H9 (cell line): Measurements from ENCODE around the gene UBFD1. TPM values are rescaled to one million over a fixed set of nuclear protein-coding genes. Genes with fewer than 3 reads are reported as not detected.

ENCODE experiments used
- DNase-seq: peaks from one replicate; pipeline ENCODE4 v3.0.0-alpha.2; 2017
- H2AFZ ChIP-seq: one replicate; pipeline ENCODE4 v1.6.1; 2013; ENCODE audit warnings: mild to moderate bottlenecking, low read length, control low read depth, moderate library complexity
- H2AK5ac ChIP-seq: 2 replicates; pipeline ENCODE4 v1.6.1; 2013; ENCODE audit warnings: low read length, control low read depth, mixed read lengths; ENCODE audit not compliant: insufficient read length
- H2BK120ac ChIP-seq: one replicate; pipeline ENCODE4 v1.6.1; 2013; ENCODE audit warnings: low read depth, mild to moderate bottlenecking, low read length, control low read depth, inconsistent platforms; ENCODE audit not compliant: poor library complexity, severe bottlenecking
- H2BK12ac ChIP-seq: 2 replicates; pipeline ENCODE4 v1.6.1; 2013; ENCODE audit warnings: low read length, control low read depth, mixed read lengths, low read depth; ENCODE audit not compliant: insufficient read length
- H2BK15ac ChIP-seq: 2 replicates; pipeline ENCODE4 v1.6.1; 2013; ENCODE audit warnings: low read depth, low read length, control low read depth
- H2BK20ac ChIP-seq: one replicate; pipeline ENCODE4 v1.6.1; 2013; ENCODE audit warnings: low read depth, mild to moderate bottlenecking, low read length, control low read depth, inconsistent platforms; ENCODE audit not compliant: poor library complexity, severe bottlenecking
- H2BK5ac ChIP-seq: 2 replicates; pipeline ENCODE4 v1.6.1; 2013; ENCODE audit warnings: low read length, control low read depth, mixed read lengths; ENCODE audit not compliant: insufficient read length
- H3K14ac ChIP-seq: 2 replicates; pipeline ENCODE4 v1.6.1; 2013; ENCODE audit warnings: low read length, control low read depth; ENCODE audit not compliant: insufficient read depth
- H3K18ac ChIP-seq: 2 replicates; pipeline ENCODE4 v1.6.1; 2013; ENCODE audit warnings: low read depth, mild to moderate bottlenecking, mixed read lengths, low read length, control low read depth; ENCODE audit not compliant: insufficient read length
- H3K23ac ChIP-seq: 2 replicates; pipeline ENCODE4 v1.6.1; 2013; ENCODE audit warnings: low read length, control low read depth, mixed read lengths, low read depth; ENCODE audit not compliant: insufficient read length
- H3K23me2 ChIP-seq: 2 replicates; pipeline ENCODE4 v1.6.1; 2013; ENCODE audit warnings: low read depth, mild to moderate bottlenecking, mixed read lengths, low read length, control low read depth; ENCODE audit not compliant: insufficient read length, poor library complexity, severe bottlenecking
- H3K27ac ChIP-seq: 2 replicates; pipeline ENCODE4 v1.5.1; 2013; ENCODE audit warnings: low read length, control low read depth, mixed read lengths, low read depth; ENCODE audit not compliant: insufficient read length
- H3K27me3 ChIP-seq: 2 replicates; pipeline ENCODE4 v1.6.1; 2013; ENCODE audit warnings: low read length, control low read depth, inconsistent platforms; ENCODE audit not compliant: insufficient read depth
- H3K4ac ChIP-seq: 2 replicates; pipeline ENCODE4 v1.6.1; 2013; ENCODE audit warnings: low read depth, mild to moderate bottlenecking, control low read depth, inconsistent platforms, low read length, moderate library complexity
- H3K4me1 ChIP-seq: 2 replicates; pipeline ENCODE4 v1.6.1; 2013; ENCODE audit warnings: low read length, control low read depth, inconsistent platforms; ENCODE audit not compliant: insufficient read depth
- H3K4me2 ChIP-seq: 2 replicates; pipeline ENCODE4 v1.6.1; 2013; ENCODE audit warnings: low read length, control low read depth, mixed read lengths; ENCODE audit not compliant: insufficient read length, insufficient read depth
- H3K56ac ChIP-seq: 2 replicates; pipeline ENCODE4 v1.6.1; 2013; ENCODE audit warnings: low read depth, mild to moderate bottlenecking, mixed read lengths, low read length, control low read depth; ENCODE audit not compliant: insufficient read length
- H3K79me1 ChIP-seq: 2 replicates; pipeline ENCODE4 v1.6.1; 2013; ENCODE audit warnings: low read depth, mild to moderate bottlenecking, moderate library complexity, low read length, control low read depth, inconsistent platforms; ENCODE audit not compliant: insufficient read depth, poor library complexity, severe bottlenecking
- H3K79me2 ChIP-seq: 2 replicates; pipeline ENCODE4 v1.6.1; 2013; ENCODE audit warnings: low read length, control low read depth, inconsistent platforms; ENCODE audit not compliant: insufficient read depth
- H3K9ac ChIP-seq: 2 replicates; pipeline ENCODE4 v1.6.1; 2013; ENCODE audit warnings: low read length, control low read depth, mixed read lengths; ENCODE audit not compliant: insufficient read length; ENCODE audit errors: extremely low read depth
- H3K9me3 ChIP-seq: one replicate; pipeline ENCODE4 v1.6.1; 2013; ENCODE audit warnings: low read depth, low read length, inconsistent platforms; ENCODE audit not compliant: control insufficient read depth
- H3T11ph ChIP-seq: one replicate; pipeline ENCODE4 v1.6.1; 2013; ENCODE audit warnings: mild to moderate bottlenecking, low read length, control low read depth, inconsistent platforms
- H4K20me1 ChIP-seq: one replicate; pipeline ENCODE4 v1.6.1; 2013; ENCODE audit not compliant: control insufficient read depth, insufficient read length, insufficient read depth
- H4K5ac ChIP-seq: 2 replicates; pipeline ENCODE4 v1.6.1; 2013; ENCODE audit warnings: low read depth, mild to moderate bottlenecking, mixed read lengths, low read length, control low read depth; ENCODE audit not compliant: insufficient read length
- H4K8ac ChIP-seq: replicated peaks from 2 replicates; pipeline ENCODE4 v1.6.1; 2013; ENCODE audit warnings: low read length, control low read depth, mixed read lengths, low read depth; ENCODE audit not compliant: insufficient read length
- H4K91ac ChIP-seq: 2 replicates; pipeline ENCODE4 v1.6.1; 2013; ENCODE audit warnings: low read depth, mild to moderate bottlenecking, moderate library complexity, mixed read lengths, low read length, control low read depth; ENCODE audit not compliant: insufficient read length
- H3K27ac Mint-ChIP-seq, 3 experiments: 2 replicates in 2 of 3; 3 replicates in 1 of 3; pipeline ENCODE4 v1.8.0; 2020 to 2021; ENCODE audit warnings: mixed read lengths in 3 of 3, mild to moderate bottlenecking in 1 of 3, moderate library complexity in 1 of 3
- H3K27me3 Mint-ChIP-seq: 2 replicates; pipeline ENCODE4 v1.8.0; 2021; ENCODE audit warnings: low read depth, mild to moderate bottlenecking, moderate library complexity, mixed read lengths
- H3K36me3 Mint-ChIP-seq, 3 experiments: 2 replicates in 2 of 3; 3 replicates in 1 of 3; pipeline ENCODE4 v1.8.0; 2020 to 2021; ENCODE audit warnings: low read depth in 3 of 3, mixed read lengths in 3 of 3; ENCODE audit not compliant: insufficient read depth in 1 of 3
- H3K4me1 Mint-ChIP-seq, 2 experiments: 2 replicates each; pipeline ENCODE4 v1.8.0; 2020; ENCODE audit warnings: mixed read lengths in 2 of 2
- H3K4me3 Mint-ChIP-seq, 2 experiments: 2 replicates in 1 of 2; 3 replicates in 1 of 2; pipeline ENCODE4 v1.8.0; 2020 to 2021; ENCODE audit warnings: mild to moderate bottlenecking in 2 of 2, mixed read lengths in 2 of 2, moderate library complexity in 1 of 2
- H3K9me3 Mint-ChIP-seq, 2 experiments: 2 replicates in 1 of 2; 3 replicates in 1 of 2; pipeline ENCODE4 v1.8.0; 2020; ENCODE audit warnings: mild to moderate bottlenecking in 2 of 2, mixed read lengths in 2 of 2, moderate library complexity in 1 of 2
- WGBS: extraction: QIAGEN DNeasy Blood & Tissue Kit; methylation state at CpG from one replicate; pipeline ENCODE4 v1.1.7; 2013; ENCODE audit warnings: missing lambda C conversion rate, low lambda C conversion rate, mixed read lengths; ENCODE audit not compliant: insufficient read length; ENCODE audit errors: extremely low coverage; 5-methylcytosine and 5-hydroxymethylcytosine counted together
- total RNA-seq: library from RNA; stranded (reverse); gene quantifications from 2 replicates; pipeline ENCODE4 v1.2.1, GENCODE V29; 2021
- TF ChIP-seq, protein P1 (sequence below): fragments of 200-600 bp; sonication (generic); conservative IDR thresholded peaks from 3 replicates; pipeline ENCODE4 v1.8.0; 2021; ENCODE audit warnings: antibody characterized with exemption, mild to moderate bottlenecking

Gene UBFD1
- total RNA-seq, 1 experiment from 2014 or later = 107 TPM

DNA sequence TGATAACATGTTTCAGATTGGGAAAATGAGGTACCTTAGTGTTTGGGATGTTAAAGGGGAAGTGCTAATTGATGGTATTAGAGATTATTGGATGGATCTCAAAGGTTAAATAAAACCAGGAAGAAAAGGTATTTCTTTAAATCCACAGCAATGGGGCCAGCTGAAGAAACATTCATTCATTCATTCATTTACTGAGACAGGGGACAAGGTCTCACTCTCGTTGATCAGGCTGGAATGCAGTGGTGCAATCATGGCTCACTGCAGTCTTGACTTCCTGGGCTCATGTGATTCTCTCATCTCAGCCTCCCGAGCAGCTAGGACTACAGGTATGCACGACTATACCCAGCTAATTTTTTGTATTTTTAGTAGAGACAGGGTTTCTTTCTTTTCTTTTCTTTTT, 20.1 kb upstream of the UBFD1 start:
- Mint-ChIP-seq H3K9me3 (no peaks in the 10 kb centered on the region), H3K4me1 (no peaks in the 10 kb centered on the region)

More for the DNA sequence above, 20.1 kb upstream of the UBFD1 start:
- no peak overlapping the region for H3K27ac ChIP-seq
- H3K14ac ChIP-seq = no peak overlapping the region
- H2BK20ac ChIP-seq = no peak overlapping the region
- H3K9me3 ChIP-seq = no peaks in the 10 kb centered on the region
- H4K91ac ChIP-seq = no peak overlapping the region
- no peak overlapping the region for H3K23ac ChIP-seq
- H3K4ac ChIP-seq = no peak overlapping the region
- no peak overlapping the region for H3K56ac ChIP-seq
- TF ChIP-seq, protein P1, sequence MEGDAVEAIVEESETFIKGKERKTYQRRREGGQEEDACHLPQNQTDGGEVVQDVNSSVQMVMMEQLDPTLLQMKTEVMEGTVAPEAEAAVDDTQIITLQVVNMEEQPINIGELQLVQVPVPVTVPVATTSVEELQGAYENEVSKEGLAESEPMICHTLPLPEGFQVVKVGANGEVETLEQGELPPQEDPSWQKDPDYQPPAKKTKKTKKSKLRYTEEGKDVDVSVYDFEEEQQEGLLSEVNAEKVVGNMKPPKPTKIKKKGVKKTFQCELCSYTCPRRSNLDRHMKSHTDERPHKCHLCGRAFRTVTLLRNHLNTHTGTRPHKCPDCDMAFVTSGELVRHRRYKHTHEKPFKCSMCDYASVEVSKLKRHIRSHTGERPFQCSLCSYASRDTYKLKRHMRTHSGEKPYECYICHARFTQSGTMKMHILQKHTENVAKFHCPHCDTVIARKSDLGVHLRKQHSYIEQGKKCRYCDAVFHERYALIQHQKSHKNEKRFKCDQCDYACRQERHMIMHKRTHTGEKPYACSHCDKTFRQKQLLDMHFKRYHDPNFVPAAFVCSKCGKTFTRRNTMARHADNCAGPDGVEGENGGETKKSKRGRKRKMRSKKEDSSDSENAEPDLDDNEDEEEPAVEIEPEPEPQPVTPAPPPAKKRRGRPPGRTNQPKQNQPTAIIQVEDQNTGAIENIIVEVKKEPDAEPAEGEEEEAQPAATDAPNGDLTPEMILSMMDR = no peak
- no peaks in the 10 kb centered on the region for H3K23me2 ChIP-seq
- H3K4me3 Mint-ChIP-seq = no peak overlapping the region
- H2AFZ ChIP-seq = no peak overlapping the region
- no peak overlapping the region for H3K27ac Mint-ChIP-seq
- no peak overlapping the region for H4K5ac ChIP-seq
- H4K8ac ChIP-seq = no peak overlapping the region
- no peak overlapping the region for H3K18ac ChIP-seq
- H3T11ph ChIP-seq = no peak overlapping the region
- H2AK5ac ChIP-seq = no peak overlapping the region
- H4K20me1 ChIP-seq = no peaks in the 10 kb centered on the region
- no peak overlapping the region for H2BK5ac ChIP-seq
- no peak overlapping the region for H2BK120ac ChIP-seq
- peaks cover 26 to 79% (median 52%) of the 10 kb centered on the region in 3 experiments; a peak in 6 of 7 replicates for H3K36me3 Mint-ChIP-seq
- WGBS = no CpG with 5 or more reads among the region's 3 CpGs
- no peak overlapping the region for H2BK12ac ChIP-seq
- no peaks in the 10 kb centered on the region for H3K27me3 ChIP-seq
- H3K79me1 ChIP-seq = no peaks in the 10 kb centered on the region
- no peak for DNase-seq
- no peaks in the 10 kb centered on the region for H3K4me1 ChIP-seq
- H3K9ac ChIP-seq = no peak overlapping the region
- H3K4me2 ChIP-seq = no peak overlapping the region
- no peak overlapping the region for H2BK15ac ChIP-seq
- no peaks in the 10 kb centered on the region for H3K79me2 ChIP-seq
- no peaks in the 10 kb centered on the region for H3K27me3 Mint-ChIP-seq
